HG03196 (cell line): Measurements from ENCODE around the gene ATP11A.
A peak's percentile ranks its signal among the peaks of the same experiment; 100 is the strongest.
"Not testable (repeated sequence)": the region's sequence is repeated elsewhere in the genome, so short reads cannot be mapped to it uniquely, and the experiment has no call there.

Experiments
- ATAC-seq: cut with Tn5 transposase; IDR thresholded peaks from one replicate; pipeline ENCODE4 v1.9.1; 2021; ENCODE audit not compliant: unreplicated experiment

The ATP11A gene

DNA sequence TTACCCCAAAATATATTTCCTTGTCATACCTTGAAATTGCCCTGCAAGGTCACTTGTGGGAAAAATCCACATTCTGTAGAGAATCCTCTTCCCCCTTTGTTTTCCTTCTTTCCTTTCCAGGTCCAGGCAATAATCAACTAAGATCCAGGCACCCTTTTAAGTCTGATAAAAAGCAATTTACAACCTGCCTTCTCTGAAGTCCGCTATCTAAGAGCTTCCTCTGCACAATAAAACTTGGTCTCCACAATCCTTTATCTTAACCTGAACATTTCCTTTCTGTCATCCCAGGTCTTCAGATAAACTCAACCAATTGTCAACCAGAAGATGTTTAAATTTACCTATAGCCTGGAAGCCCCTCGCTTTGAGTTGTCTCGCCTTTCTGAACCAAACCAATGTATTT lies 19.5 kb downstream of the ATP11A start:
- not testable (repeated sequence) for ATAC-seq

DNA sequence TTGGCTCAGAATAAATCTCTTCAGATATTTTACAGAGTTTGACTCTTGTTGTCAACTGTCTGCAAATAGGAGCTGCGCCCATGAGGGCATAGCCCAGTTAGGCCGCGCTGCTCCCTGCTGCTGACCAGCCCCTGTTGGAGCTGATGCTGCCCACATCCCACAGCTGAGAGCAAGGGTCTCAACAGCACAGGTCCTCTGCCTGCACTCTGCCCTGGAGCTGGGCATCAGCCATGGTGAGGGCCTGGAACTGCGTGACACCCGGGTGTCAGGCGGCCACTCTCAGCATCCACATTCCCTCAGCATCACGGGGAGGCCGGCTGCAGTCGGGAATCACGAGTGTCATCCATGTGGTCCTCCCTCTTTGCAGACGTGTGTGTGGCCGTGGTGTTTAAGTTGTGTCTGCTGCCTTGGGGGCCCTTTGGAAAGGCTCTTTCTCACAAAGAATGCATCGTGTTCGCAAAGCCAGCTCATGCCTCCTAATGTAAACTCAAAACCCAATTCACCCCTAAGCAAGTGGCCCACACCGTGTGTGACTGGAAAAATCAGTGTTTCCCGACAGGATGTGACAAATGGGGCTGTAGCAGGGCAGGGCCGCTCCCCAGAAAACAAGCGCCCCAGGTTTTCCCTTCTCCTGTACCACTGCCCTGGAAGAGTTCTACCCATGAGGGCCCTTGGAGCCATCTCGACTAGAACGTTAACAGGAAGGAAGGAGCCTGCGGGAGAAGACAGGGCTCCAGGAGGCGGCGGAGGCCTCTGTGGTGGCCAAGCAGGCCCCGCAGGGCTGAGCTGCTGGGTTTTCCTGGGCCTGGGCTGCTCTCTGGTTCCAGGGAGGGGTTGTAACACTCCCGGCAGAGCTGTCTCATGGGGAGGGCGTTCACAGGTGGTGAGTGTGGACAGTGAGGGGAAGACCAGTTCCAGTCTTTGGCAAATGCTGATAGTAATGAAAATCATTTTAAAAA lies 20.3 kb downstream of the ATP11A start:
- no peak for ATAC-seq

DNA sequence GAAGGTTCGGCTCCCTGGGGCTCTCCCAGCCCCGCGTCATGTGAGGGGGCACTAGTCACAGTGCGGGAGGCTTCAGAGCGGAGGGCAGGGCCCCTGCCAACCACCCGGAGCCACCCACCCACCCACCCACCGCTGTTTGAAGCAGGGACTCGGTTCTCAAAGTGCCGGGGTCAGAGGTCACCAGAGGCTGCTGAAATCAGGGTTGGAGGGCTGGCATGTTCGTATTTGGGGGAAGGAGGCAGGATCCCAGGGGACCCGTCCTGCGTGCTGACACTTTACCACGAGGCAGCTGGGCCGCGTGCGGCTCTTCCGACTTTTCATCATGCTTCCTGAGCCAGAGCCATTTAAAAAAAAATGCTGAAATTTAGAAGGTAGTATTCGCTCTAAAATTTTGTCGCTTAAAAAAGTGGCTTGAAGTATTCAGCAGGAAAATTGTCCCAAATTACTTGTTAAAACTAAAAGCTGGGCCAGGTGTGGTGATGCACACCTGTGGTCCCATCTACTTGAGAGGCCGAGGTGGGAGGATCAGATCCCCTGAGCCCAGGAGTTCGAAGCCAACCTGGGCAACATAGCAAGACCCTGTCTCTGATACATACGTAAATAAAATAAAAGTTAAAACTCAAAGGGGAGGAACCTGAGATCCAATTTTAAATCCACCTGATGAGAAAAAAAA lies 21.2 kb downstream of the ATP11A start:
- ATAC-seq = no peak

DNA sequence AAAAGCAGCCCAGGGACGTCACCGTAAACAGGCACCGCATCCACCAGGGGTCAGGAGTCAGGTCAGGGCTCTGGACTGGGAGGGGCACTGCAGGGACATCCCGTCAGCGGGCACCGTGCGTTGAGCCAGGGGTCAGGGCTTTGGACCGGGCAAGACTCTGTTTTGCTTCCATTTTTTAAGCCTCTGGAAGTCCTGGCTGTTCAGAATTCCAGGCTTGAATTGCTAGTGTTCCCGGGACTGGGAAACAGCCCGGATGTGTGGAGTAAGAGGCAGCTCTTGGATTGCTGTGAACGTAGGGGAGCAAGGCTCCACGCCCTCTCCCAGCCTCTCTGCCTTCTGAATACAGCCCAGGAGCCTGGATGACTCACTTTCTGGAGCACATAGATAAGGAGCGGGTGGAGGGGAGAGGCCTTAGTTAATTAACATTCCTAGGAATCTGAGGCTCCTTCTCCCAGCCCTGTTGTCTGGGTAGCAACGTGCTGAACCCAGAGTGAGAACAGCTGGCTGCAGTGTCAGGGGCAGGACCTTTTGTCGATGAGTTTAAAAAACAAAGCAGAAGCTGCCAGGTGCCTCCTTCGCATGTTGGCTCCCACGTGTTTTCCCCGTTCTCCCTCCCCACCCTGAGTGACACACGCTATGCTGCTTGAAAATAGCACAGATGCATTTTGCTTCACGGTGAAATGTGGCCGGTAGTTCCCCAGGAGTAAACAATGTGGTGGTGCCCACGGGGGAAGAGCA lies 21.9 kb downstream of the ATP11A start:
- peak; percentile 43 for ATAC-seq

DNA sequence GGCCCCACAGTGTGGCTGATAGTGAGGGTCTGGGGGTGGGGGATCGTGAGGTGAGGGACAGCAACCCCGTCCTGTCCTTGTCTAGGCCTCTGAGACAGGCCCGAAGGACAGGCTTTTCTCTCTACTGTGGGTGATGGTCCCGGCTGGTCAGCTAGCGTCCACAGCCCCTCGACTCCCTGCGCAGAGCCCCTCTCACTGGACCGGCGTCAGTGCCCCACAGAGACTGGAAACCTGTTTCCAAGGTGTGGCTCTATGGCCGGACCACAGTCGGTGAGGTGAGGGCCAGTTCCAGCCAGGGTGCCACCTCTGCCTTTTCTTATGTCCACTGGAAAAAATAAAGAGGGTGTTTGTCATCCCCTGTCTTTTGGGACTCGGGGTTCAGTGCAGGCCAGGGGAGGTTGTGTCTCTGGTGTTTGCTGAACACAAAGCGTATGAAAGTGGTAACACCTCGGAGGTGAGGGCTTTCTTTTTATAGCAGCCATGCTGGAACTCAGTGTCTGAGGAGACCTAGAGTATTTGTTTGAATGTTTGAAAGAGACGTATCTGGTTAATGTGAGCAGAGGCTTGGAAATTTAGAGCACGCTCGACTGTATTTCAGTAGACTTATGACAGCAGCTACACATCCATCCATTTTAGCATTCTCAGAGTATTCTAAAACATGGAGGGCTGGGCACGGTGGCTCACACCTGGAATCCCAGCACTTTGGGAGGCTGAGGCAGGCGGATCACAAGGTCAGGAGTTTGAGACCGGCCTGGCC lies 22.8 kb downstream of the ATP11A start:
- ATAC-seq = no peak

DNA sequence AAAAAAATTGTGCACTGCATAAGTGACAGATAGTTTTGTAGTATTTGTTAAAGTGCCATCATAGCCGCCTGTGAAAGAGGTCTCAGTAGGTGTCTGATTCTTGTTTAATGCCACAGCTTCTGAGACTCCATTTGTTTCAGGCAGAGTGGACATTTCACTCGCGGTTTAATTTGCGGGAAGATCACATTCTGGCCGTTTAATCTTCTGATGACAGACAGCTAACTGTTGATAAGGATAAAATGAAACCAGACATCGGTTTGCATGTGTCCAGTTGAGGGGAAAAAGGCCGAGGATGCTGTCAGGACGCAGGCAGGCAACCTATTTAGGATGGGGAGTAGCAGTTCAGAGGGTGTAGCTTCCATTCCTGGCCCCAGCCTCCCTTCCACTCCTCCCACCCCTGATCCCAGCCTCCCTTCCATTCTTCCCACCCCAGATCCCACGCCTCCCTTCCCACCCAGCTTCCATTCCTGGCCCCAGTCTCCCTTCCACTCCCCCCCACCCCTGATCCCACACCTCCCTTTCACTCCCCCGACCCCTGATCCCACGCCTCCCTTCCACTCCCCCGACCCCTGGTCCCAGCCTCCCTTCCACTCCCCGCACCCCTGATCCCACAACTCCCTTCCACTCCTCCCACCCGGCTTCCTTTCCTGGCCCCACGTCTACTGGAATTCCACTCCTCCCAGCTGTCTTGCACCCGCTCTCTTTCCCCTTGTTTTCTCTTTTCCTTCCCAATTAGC lies 23.8 kb downstream of the ATP11A start:
- ATAC-seq = no peak

DNA sequence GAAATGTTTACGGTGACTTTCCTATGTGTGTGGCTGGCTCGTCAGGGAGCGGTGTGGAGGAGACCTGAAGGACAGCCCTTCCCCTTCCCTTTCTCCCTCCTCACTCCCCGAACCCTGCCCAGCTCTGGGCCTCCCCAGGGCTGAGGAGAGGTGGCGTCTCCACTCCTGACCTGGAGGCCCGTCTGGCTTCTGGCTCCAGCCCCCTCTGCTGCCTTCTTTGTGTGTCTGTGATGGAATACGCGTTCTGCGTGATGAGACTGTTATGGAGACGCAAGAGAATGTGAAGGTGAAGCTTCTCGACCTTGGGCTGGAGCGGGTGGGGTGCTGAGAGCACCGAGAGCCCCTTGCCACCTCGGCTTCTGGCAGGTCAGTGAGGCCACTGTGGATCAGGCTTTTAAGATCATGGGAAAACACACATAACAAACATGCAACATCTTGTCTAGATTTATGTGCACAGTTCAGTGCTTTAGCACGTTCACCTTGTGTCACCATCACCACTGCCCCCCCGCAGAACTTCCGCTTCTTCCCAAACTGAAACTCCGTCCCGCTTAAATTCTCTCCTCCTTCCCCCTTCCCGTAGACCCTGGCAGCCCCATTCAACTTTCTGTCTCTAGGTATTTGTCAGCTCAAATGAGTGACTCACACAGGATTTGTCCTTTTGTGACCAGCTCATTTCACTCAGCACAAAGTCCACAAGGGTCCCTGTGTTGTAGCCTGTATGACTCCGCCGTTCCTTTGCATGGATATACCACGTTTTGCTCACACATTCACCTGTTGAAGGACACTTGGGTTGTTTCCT lies 24.7 kb downstream of the ATP11A start:
- ATAC-seq = no peak

DNA sequence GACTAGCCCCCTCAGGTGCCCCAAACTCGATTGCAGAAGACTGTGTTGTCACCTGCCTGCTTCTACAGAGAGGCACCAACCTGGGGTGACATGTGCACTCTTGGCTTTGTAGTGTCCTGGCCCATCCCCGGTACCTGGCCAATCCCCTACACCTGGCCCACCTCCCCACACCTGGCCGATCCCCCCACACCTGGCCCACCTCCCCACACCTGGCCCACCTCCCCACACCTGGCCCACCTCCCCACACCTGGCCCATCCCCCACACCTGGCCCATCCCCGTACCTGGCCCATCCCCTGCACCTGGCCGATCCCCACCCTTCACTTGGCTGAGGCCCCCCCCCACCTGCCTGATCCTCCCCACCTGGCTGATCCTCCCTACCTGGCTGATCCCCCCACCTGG lies 25.4 kb downstream of the ATP11A start:
- no peak for ATAC-seq

DNA sequence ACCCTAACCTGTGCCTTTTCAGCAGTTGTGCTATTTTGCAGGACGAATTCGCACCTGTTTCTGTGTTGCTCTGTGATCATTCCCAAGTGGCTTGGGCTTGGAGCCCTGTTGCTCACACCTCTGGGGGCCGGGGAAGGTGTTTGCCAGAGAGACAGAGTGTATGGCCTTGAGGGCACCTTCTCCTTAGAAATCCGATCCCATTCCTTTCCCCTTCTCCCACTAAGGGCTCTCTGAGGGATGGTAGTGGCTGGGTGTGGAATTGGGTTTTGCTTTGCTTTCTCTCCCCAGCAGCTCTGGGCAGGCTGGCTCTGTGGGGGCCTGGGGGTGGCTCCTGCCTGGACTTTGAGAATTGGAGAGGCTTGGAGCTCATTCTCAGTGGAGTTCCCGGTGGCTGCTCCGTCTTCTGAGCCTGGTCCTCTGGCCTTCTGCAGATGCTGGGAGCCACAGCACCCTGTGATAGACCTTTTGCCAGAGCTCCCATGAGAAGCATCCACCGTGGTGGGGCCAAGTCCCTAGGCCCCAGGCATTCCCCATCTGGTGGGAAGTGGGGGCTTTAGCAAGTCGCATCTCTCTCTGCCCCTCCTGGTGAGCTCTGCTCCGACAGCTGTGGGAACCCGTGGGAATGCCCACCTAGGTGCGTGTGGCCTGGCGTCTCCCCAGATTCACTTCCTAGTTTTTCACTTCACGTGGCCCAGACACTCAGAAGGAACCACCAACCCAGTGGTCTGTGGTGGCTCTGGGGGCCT lies 26.1 kb downstream of the ATP11A start:
- no peak for ATAC-seq

DNA sequence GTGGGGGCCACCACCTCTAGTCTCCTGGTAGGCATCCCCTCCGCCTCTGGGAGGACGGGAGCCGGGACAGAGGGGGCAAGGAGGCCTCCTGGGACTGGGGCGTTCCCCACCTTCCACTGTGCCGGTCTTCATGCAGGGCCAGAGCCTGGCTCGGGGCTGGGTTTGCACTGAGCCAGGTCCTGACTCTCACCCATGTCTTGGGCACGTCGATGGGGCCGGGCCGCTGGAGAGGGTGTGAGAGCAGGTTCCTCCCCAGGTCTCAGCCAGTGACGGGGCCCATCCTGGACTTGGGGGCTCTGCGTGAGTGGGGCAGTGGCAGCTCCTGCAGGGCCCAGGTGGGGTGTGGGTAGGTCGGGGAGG lies 26.6 kb downstream of the ATP11A start:
- ATAC-seq = no peak

DNA sequence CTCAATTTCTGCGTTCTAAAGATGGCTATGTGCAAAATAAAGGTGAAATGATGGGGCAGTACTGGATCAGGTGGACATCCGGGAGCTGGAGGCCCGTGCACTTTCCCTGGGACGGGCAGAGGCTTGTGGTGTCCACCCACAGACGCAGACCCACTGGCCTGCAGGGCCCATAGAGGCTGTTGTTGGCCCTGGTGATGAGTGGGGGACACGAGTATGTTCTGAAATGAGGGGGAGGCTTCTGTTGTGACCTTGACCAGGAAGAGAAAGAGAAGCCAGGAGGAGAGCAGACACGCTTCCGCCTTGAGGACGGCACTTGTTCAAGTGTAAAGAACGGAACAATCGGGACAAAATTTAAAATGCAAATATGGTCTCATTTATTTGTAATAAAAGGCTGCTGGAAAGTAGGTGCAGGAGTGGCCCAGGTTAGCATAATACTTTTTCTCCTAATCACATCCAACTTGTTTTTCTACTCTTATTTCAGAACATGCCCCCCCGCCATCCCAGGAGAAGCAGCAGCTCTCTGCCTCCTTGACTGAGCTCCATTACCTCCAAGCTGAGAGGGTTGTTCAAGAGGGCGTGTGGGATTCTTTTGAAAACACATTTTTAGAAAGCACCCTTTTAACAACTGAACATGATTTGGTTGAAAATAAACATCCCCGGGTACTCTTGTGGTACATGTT lies 27.1 kb downstream of the ATP11A start:
- no peak for ATAC-seq

DNA sequence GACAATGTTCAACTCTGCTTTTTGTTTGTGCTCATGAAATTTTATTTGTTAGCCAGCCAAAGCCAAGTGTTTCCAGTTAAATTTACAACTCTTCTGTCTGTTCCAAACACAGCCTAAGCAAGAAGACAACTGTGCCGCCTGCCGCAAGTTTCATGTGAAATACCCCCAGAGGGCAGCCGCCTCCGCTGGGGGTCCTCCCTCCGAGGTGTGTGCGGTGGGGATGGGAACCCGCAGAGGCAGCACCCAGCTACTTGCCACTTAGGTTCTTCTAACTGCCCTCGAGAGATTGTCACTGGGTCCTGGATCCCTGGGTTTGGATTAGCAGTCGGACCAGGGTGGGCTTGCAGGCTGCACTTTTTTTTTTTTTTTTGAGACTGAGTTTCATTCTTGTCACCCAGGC lies 28.5 kb downstream of the ATP11A start:
- ATAC-seq = no peak

DNA sequence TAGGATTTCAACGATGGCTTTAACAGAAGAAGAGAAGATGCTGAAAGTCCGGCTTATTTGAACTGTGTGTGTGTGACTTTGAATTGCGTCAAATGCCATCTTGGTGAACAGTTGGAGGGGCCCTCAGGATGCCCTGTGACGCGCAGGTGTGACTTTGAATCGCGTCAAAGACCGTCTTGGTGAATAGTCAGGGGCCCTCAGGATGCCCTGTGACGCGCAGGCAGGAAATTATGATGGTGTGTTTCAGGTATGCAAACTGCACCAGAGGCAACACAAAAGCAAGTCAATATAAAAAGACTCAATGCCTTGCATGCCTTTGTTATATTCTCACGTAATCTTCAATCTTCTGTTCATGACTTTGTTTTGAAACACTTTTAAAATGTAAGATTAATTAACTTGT lies 29.2 kb downstream of the ATP11A start:
- no peak for ATAC-seq

DNA sequence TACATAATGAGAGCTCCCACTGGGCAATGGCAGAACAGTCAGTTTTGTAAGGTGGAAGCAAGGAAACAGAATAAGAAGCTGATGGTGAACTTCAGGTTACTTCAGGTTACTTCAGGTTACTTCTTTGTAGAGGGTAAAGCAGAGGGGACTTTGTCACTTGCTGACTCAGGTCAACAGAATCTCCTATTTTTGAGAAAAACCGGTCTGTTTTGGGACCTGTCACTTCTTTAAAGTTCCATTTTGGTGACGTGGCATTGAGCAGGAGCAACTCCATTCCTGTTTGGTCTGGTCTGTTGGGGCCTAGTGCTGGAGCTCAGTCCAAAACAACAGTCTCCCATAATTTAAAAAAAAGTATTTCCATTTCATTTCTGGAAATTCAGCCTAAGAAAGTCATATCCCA lies 29.7 kb downstream of the ATP11A start:
- ATAC-seq = no peak

DNA sequence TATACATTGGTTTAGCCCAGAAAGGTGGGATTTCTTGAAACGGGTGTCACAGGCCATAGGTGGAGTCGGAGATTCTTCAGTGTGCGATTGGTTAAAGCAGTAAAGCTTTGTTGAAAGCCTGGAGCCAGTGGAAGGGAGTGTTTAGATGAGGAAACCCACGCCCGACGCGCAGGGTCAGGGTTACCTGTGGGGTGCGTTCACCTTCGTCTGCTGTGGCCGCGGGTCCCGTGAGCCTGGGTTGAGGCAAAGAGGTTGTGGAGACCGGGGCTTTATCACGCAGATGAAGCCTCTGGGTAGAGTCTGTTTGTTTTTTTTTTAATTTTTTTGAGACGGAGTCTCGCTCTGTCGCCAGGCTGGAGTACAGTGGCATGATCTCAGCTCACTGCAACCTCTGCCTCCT lies 30.4 kb downstream of the ATP11A start:
- no peak for ATAC-seq

DNA sequence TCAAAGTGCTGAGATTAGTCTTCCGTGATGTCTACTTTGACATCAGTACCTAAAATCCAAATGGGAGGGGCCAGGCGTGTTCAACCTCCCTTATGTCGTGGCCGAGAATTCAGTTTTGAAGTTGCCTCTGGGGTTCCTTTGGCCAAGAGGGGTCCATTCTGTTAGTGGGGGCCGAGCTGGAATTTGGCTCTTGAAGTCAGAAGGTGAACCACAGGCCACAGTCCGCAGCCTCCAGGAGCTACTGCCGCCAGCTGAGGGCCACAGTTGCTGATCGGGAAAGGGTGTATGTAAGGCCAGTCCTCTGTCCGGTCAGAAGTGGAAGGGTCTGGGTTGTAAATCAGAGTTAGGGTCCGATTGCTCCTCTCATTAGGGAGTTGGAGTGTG lies 31.0 kb downstream of the ATP11A start:
- ATAC-seq = no peak

DNA sequence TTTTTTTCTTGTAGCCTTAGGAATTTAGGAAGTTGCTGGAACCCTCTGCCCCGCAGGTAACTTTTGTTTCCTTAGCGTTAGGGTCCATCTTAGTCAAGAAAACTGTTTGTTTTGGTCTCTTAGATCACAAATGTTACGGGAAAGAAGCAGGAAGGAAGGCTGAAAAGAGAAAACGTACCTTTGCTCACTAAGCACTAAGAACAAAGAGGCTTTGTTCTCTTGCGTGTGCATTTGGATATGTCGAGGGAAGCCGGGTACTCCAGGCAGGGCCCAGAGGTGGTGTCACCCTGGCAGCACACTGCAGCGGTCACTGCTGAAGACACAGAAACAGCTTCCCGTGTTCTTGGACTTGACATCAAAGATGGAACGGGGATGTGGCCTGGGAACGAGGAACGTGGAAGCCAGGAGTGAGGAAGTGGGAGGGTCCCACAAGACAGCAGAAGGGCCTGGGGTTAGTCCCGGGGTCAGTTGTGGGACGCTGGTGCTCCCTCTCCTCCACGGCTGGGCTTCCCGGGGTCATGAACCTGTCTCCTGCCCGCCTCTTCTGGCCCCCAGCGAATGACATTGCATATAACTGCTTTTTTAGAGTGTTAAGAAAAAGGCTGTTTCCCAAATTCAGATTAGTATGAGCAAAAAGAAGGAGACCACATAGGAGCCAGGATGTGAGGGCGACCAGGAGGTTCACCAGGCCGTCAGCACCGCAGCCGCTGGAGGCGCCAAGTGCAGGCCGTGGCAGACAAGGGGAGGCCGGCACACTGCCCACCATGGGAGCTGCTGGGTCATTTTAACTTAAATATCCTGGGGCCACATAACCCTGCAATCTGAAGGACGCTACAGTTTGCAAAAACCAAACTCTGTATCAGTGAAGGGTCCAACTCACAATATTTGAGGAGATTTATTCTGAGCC lies 31.6 kb downstream of the ATP11A start:
- ATAC-seq = no peak
